ENCODE data around the gene KLRC3. TPM values are rescaled to one million over a fixed set of nuclear protein-coding genes. Genes with fewer than 3 reads are reported as not detected.

Gene KLRC3
- total and polyA plus RNA-seq, 2 experiments from 2014 or later, result 0.15 TPM; not detected in 1

- Histone ChIP-seq H3K9me3 (ENCODE audit: low read depth) (no peaks in the 10 kb centered on the region), H3K4me1 (ENCODE audit: low read depth) (peaks cover 39% of the 10 kb centered on the region), H3K27me3 (no peaks in the 10 kb centered on the region), H3K36me3 (no peaks in the 10 kb centered on the region), H3K27ac (no peak overlapping the region), H3K4me3 (no peak overlapping the region)
- DNase-seq (ENCODE audit: low read depth in 1 of 2, low spot score in 1 of 2), result no peak
- TF ChIP-seq CTCF (IDR thresholded peaks at IDR 0.05; ENCODE audit: low read depth, low read length), result no peak
Measured at GRCh38 chr12:10362325-10362724, 58.1 kb downstream of the KLRC3 start.

Other genes with a start within 250 kb of the KLRC3 start
- 0.11 TPM in 1 of 2 replicates, not detected in the other for gene OLR1, start 248.5 kb downstream of the KLRC3 start, total RNA-seq
- 0.28 TPM in 1 of 2 replicates, not detected in the other for gene OLR1, start 248.5 kb downstream of the KLRC3 start, polyA plus RNA-seq
- gene TMEM52B, start 241.6 kb downstream of the KLRC3 start, total RNA-seq, result not detected in 2 replicates
- gene TMEM52B, start 241.6 kb downstream of the KLRC3 start, polyA plus RNA-seq, result not detected in 2 replicates
- gene GABARAPL1, start 207.7 kb downstream of the KLRC3 start, total RNA-seq, result 59.0 and 62.1 TPM in 2 replicates
- 71.6 and 82.9 TPM in 2 replicates for gene GABARAPL1, start 207.7 kb downstream of the KLRC3 start, polyA plus RNA-seq
- gene KLRD1, start 112.7 kb downstream of the KLRC3 start, total RNA-seq, result 0.04 and 0.42 TPM in 2 replicates
- gene KLRD1, start 112.7 kb downstream of the KLRC3 start, polyA plus RNA-seq, result 0.10 and 0.19 TPM in 2 replicates
- gene KLRK1, start 30.6 kb downstream of the KLRC3 start, total RNA-seq, result 0.07 TPM in 1 of 2 replicates, not detected in the other
- gene KLRK1, start 30.6 kb downstream of the KLRC3 start, polyA plus RNA-seq, result 0.15 TPM in 1 of 2 replicates, not detected in the other
- gene KLRC4, start 10.8 kb downstream of the KLRC3 start, total RNA-seq, result not detected in 2 replicates
- gene KLRC4, start 10.8 kb downstream of the KLRC3 start, polyA plus RNA-seq, result not detected in 2 replicates
- gene KLRC2, start 15.4 kb upstream of the KLRC3 start, total RNA-seq, result not detected in 2 replicates
- not detected in 2 replicates for gene KLRC2, start 15.4 kb upstream of the KLRC3 start, polyA plus RNA-seq
- not detected in 2 replicates for gene KLRC1, start 32.8 kb upstream of the KLRC3 start, total RNA-seq
- not detected in 2 replicates for gene KLRC1, start 32.8 kb upstream of the KLRC3 start, polyA plus RNA-seq
- 0.39 and 0.95 TPM in 2 replicates for gene EIF2S3B, start 85.3 kb upstream of the KLRC3 start, total RNA-seq
- 0.16 and 0.34 TPM in 2 replicates for gene EIF2S3B, start 85.3 kb upstream of the KLRC3 start, polyA plus RNA-seq
- gene MAGOHB, start 193.0 kb upstream of the KLRC3 start, total RNA-seq, result 10.8 and 14.2 TPM in 2 replicates
- gene MAGOHB, start 193.0 kb upstream of the KLRC3 start, polyA plus RNA-seq, result 39.5 and 57.6 TPM in 2 replicates